Neural progenitor cell (in vitro differentiated cells): Measurements from ENCODE around the gene PLXNB1.

Experiments used
- EZH2 ChIP-seq: fragments of 200-600 bp; sonication (generic); IDR thresholded peaks from 2 replicates; pipeline ENCODE4 v1.6.1; 2017; ENCODE audit warnings: antibody characterized with exemption, mild to moderate bottlenecking, moderate library complexity
- EZH2phosphoT487 ChIP-seq: fragments of 200-600 bp; sonication (generic); IDR thresholded peaks from 2 replicates; pipeline ENCODE4 v1.6.1; 2017; ENCODE audit warnings: antibody characterized with exemption
- TF ChIP-seq, protein P1 (sequence below): fragments of 200-600 bp; sonication (generic); IDR thresholded peaks from 2 replicates; pipeline ENCODE4 v1.5.1; 2017; ENCODE audit warnings: antibody characterized with exemption, mild to moderate bottlenecking

DNA sequence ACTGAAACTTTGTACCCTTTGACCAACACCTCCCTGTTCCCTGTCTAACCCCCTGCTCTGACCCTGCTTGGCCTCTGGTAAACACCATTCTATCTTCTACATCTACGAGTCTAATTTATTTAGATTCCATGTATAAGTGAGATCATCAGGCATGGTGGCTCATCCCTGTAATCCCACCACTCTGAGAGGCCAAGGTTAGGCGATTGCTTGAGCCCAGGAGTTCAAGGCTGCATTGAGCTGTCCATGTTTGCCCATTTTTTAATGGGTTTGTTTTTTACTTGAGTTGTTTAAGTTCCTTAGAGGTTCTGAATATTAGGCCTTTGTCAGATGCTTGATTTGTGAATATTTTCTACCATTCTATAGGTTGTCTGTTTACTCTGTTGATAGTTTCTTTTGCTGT lies 40.9 kb downstream of the PLXNB1 start:
- no peak for TF ChIP-seq EZH2
- TF ChIP-seq, protein P1, sequence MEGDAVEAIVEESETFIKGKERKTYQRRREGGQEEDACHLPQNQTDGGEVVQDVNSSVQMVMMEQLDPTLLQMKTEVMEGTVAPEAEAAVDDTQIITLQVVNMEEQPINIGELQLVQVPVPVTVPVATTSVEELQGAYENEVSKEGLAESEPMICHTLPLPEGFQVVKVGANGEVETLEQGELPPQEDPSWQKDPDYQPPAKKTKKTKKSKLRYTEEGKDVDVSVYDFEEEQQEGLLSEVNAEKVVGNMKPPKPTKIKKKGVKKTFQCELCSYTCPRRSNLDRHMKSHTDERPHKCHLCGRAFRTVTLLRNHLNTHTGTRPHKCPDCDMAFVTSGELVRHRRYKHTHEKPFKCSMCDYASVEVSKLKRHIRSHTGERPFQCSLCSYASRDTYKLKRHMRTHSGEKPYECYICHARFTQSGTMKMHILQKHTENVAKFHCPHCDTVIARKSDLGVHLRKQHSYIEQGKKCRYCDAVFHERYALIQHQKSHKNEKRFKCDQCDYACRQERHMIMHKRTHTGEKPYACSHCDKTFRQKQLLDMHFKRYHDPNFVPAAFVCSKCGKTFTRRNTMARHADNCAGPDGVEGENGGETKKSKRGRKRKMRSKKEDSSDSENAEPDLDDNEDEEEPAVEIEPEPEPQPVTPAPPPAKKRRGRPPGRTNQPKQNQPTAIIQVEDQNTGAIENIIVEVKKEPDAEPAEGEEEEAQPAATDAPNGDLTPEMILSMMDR: no peak
- no peak for TF ChIP-seq EZH2phosphoT487
